ENCODE results near the gene NEIL3.

DNA sequence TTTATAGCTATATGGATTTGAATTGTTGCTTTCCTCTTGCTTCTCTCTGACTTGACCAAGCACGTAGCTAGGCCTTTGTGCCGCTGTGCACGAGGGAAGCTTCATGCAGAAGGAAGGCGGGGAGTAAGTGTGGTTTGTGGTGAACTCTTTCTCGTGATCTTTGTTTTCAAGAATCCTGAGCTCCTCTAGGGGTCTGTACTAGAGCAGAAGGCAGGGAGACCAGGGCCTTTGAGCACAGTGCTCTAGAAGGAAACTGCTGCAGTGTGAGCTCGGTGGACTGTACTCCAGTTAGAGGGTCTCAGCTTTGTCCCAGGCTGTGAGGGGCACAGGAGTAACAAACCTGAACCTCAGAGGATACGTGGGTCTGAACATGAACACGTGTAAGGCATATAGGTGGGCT, 83.6 kb downstream of the NEIL3 start:
- no peak for TF ChIP-seq EZH2phosphoT487 (IDR thresholded peaks at IDR 0.05; ENCODE audit: borderline replicate concordance, low read length)
- no peak for TF ChIP-seq CTCF (IDR thresholded peaks at IDR 0.05; ENCODE audit: low read depth, low read length, poor library complexity, severe bottlenecking)
